Measurements from ENCODE around the gene KIFBP.
A peak's percentile ranks its signal among the peaks of the same experiment; 100 is the strongest.
"Not testable (repeated sequence)": the region's sequence is repeated elsewhere in the genome, so short reads cannot be mapped to it uniquely, and the experiment has no call there.

The KIFBP gene

GRCh38 chr10:69004821-69005220 lies 16.2 kb downstream of the KIFBP start:
- no peak for DNase-seq

- DNase-seq, result no peak
These were observed 17.3 kb downstream of the KIFBP start for GRCh38 chr10:69005704-69006485.

DNA sequence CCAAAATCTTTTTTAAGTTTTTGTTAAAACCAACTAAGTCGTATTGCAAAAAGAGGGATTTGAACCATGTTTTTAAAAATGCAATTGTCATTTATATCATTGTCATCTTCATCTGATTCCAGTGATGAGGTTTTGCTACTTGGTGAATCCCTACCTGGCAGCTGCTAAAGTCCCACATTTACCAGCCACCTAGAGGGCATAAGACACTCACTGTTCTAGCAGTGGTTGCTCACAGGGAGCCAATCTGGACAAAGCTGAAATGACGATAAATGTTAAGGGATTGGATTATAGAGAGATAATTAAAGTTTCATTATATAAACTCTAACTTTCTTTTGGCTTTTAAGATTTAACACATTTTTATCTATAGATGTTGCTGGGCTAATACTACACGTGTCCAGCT lies 18.7 kb downstream of the KIFBP start:
- DNase-seq, result no peak

GRCh38 chr10:69009360-69009759 lies 20.8 kb downstream of the KIFBP start:
- DNase-seq, result no peak

GRCh38 chr10:69010151-69010640 lies 21.6 kb downstream of the KIFBP start:
- no peak for DNase-seq

DNA sequence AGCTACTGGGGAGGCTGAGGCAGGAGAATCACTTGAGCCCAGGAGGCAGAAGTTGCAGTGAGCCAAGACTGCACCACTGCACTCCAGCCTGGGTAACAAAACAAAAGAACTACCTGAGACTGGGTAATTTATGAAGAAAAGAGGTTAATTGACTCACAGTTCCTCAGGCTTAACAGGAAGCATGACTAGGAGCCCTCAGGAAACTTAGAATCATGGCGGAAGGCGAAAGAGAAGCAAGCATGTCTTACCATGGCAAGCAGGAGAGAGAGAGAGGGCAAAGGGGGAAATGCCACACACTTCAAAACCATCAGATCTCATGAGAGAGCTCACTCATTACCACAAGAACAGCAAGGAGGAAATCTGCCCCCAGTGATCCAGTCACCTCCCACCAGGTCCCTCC lies 24.2 kb downstream of the KIFBP start:
- DNase-seq, result not testable (repeated sequence)

DNA sequence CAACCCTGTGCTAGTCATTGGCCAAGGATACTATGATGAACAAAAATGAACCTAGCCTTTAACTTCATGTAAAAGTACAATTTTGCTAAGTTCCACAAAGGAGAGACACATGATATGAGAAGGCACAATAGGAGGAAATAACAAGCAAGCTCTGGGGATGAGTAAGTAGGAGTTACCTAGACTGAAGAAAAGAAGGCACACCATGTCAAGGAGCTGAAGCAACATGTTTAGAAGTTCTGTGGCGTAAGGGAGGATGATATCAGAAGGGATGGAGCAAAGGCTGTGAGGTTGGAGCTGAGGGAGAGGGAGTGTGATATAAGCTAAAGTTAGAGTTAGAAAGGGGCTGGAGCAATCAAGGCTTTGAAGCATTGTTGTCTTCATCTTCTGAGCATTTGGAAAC lies 25.6 kb downstream of the KIFBP start:
- DNase-seq, result no peak

GRCh38 chr10:69018613-69019012 lies 30.0 kb downstream of the KIFBP start:
- DNase-seq, result no peak

- DNase-seq, result no peak
These were observed 34.0 kb downstream of the KIFBP start for GRCh38 chr10:69022611-69023010.

GRCh38 chr10:69025370-69025896 lies 36.8 kb downstream of the KIFBP start:
- no peak for DNase-seq

DNA sequence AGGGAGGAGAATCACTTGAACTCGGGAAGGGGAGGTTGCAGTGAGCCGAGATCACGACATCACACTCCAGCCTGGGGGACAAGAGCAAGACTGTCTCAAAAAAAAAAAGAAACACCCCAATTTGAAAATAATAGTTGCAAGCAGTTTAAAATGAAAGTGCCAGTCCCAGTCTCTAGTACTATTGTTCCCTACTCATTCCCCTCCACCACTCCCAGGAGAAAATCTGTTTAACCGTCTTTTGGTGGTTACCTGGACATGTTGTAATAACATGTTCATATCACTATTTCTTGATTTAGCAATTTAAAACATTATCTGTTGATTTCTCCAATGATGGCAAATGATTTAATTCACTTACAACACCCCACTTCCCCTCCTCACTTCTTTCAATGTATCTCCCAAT lies 44.7 kb downstream of the KIFBP start:
- DNase-seq, result no peak

GRCh38 chr10:69037489-69037888 lies 48.9 kb downstream of the KIFBP start:
- DNase-seq, result no peak

DNA sequence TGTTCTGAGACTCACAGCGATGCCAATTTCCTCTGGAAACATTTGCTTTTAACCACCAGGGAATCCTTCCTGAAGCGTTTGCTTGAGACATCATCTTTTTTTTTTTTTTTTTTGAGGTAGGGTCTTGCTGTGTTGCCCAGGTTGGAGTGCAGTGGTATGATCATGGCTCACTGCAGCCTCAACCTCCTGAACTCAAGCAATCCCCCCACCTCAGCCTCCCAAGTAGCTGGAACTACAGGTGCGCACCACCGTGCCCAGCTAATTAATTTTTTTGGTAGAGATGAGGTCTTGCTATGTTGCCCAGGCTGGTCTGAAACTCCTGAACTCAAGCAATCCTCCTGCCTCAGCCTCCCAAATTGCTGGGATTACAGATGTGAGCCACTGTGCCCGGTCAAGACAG lies 52.3 kb downstream of the KIFBP start:
- DNase-seq, result not testable (repeated sequence)

- DNase-seq, result no peak
These were observed 53.8 kb downstream of the KIFBP start for GRCh38 chr10:69042417-69042816.

- no peak for DNase-seq
These were observed 54.2 kb downstream of the KIFBP start for GRCh38 chr10:69042838-69043237.

DNA sequence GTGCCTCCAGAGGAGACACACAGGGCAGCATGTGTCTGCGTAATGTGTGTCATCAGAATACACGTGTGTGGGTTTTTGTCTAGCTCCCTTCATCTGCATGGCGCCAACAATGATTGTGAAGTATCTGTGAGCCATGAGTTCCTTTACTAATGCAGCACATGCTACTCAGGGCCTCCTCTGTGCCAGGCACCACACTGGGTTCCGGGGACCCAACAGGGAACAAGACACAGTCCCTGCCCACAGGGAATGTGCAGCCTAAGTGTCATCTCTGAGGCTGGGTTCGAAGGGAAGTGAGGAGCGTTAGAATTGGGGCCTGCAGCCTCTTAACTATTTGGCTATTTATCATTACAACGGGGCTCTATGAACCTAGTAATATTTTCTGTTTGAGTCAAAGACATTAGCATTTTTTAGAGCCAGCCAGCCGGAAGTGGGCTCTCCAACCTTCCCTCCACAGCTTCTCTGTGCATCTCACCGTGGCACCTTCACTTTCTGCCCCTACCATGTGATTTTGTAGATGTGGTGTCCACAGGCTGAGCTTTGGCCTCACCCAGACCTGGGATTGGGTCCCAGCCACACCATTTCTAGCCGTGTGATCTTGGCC lies 55.4 kb downstream of the KIFBP start:
- DNase-seq, result peak; percentile 49

DNA sequence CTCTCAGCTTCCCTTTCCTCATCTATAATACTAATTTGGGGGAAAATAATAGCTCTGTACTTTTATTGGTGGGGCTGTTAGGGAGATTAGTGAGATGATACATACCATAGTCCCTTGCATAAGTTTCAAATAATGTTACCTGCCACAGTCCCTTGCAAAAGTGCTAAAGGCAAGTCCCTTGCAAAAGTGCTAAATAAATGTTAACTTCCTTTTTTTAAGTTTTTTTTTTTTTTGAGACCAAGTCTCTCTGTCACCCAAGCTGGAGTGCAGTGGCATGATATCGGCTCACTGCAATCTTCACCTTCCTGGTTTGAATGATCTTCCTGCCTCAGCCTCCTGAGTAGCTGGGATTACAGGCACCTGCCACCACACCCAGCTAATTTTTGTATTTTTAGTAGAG lies 55.9 kb downstream of the KIFBP start:
- no peak for DNase-seq

- DNase-seq, result peak; percentile 50
These were observed 57.1 kb downstream of the KIFBP start for GRCh38 chr10:69045441-69046300.

DNA sequence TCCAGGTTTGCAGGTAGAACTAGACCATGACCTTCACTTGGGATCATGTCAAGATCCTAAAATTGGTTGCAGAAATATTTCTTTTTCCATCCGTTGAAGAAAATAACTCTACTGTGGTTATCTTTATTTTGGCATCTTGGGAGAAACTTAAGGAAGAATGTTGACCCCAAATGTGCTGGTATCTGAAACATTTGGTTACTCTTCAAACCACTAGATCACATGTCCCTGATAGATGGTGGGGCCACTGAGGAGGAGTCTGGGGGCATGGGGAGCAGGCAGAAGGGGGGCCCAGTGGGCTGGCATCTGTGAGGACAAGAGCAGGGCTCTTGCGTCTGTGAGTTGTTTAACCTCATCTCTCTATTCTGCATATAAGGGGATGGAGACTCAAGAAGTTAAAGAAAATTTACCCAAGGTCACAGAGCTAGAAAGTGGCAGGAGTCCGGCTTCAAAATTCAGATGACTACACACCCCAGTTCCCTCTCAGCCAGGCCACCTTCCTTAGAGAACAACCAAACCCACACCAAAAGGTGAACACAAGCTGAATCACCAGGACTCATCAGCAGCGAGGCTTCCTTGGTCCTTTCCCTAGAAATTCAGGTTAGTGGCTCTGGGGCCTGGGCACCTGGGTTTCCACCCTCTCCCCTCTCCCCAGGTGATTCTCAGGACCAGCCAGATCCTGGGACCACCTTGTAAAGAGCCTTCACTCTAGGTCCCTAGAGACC lies 58.7 kb downstream of the KIFBP start:
- no peak for DNase-seq

DNA sequence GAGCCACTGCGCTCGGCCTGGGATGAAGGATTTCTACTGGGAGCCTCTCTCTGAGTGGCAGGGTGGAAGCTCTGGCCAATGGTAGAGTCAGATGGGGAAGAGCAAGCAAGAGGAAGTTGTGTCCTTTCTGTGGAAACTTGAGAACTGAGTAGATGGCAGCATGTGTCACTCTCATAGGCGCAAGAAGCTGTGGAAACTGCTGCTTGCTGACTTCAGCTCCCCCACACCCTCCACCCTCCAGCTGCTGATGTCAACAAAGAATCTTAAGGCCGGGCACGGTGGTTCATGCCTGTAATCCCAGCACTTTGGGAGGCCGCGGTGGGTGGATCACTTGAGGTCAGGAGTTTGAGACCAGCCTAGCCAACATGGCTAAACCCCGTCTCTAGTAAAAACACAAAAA lies 59.5 kb downstream of the KIFBP start:
- peak; percentile 34 for DNase-seq

DNA sequence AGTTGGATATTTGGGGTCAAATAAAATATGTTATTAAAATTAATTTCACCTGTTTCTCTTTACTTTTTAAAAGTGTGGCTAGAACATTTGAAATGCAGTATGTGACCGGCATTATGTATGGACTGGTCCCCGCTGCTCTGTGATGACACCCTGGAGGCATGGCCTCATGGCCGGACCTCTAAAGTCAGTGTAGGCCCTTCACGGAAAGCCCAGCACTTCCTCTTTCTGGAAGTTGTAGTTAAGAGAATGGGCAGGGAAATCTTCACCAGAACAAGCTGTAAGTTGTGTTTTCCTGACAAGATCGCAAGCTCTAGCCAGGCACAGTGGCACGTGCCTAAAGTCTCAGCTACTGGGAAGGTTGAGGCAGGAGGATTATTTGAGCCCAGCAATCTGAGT lies 61.0 kb downstream of the KIFBP start:
- DNase-seq, result no peak

DNA sequence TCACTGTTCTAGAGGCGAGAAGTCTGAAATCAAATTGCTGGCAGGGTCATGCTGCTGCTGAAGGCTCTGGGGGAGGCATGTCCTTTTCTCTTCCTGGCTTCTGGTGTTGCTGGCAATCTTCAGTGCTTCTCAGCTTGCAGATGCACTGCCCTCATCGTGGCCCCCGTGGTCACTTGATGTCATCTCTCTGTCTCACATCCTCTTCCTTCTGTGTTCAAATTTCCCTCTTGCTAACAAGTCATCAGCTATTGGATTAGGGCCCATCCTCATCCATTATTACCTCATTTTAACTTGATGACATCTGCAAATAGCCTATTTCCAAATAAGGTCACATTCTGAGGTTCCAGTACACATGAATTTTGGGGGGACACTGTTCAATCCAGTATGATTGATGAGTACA lies 62.7 kb downstream of the KIFBP start:
- no peak for DNase-seq
